HepG2 (cell line): Measurements from ENCODE around the gene MX2. TPM values are rescaled to one million over a fixed set of nuclear protein-coding genes. Genes with fewer than 3 reads are reported as not detected.

ENCODE experiments used
- FOXJ3 ChIP-seq: sonication (generic); formaldehyde crosslinking; IDR thresholded peaks from 2 replicates; pipeline ENCODE4 v1.4.0; 2020; ENCODE audit warnings: missing genetic modification reagents, mild to moderate bottlenecking, borderline replicate concordance
- NFATC3 ChIP-seq: sonication (generic); formaldehyde crosslinking; IDR thresholded peaks from 2 replicates; pipeline ENCODE4 v1.5.1; 2020; ENCODE audit warnings: mild to moderate bottlenecking, missing genetic modification reagents
- PAX8 ChIP-seq: sonication (generic); formaldehyde crosslinking; IDR thresholded peaks from 2 replicates; pipeline ENCODE4 v1.8.0; 2022; ENCODE audit warnings: mild to moderate bottlenecking, missing genetic modification reagents, borderline replicate concordance
- PITX1 ChIP-seq: sonication (generic); formaldehyde crosslinking; IDR thresholded peaks from 2 replicates; pipeline ENCODE4 v1.5.1; 2020; ENCODE audit warnings: mild to moderate bottlenecking, missing genetic modification reagents
- RORA ChIP-seq: sonication (generic); formaldehyde crosslinking; IDR thresholded peaks from 2 replicates; pipeline ENCODE4 v1.5.0; 2020; ENCODE audit warnings: mild to moderate bottlenecking, missing genetic modification reagents, moderate library complexity
- SAP130 ChIP-seq: IDR thresholded peaks from 2 replicates; pipeline ENCODE4 v1.6.1; 2016; ENCODE audit warnings: low read depth
- SRF ChIP-seq: IDR thresholded peaks from 2 replicates; pipeline ENCODE4 v1.6.1; 2011; ENCODE audit warnings: mild to moderate bottlenecking, low read depth, low read length, moderate library complexity
- ZFAT ChIP-seq: sonication (generic); formaldehyde crosslinking; conservative IDR thresholded peaks from 2 replicates; pipeline ENCODE4 v1.8.1; 2023; ENCODE audit warnings: missing genetic modification reagents, inconsistent platforms
- ZFP36 ChIP-seq: fragments of 150-350 bp; IDR thresholded peaks from 2 replicates; pipeline ENCODE4 v1.6.1; 2018; ENCODE audit warnings: borderline replicate concordance, low read length, low read depth; ENCODE audit not compliant: partially characterized antibody
- ZNF329 ChIP-seq: sonication (generic); formaldehyde crosslinking; IDR thresholded peaks from 2 replicates; pipeline ENCODE4 v1.9.0; 2021; ENCODE audit warnings: low read depth, mild to moderate bottlenecking, missing genetic modification reagents
- ZNF619 ChIP-seq: sonication (generic); formaldehyde crosslinking; IDR thresholded peaks from 2 replicates; pipeline ENCODE4 v1.4.0; 2020; ENCODE audit warnings: mild to moderate bottlenecking, missing genetic modification reagents
- ZNF746 ChIP-seq: sonication (generic); formaldehyde crosslinking; IDR thresholded peaks from 2 replicates; pipeline ENCODE4 v1.8.0; 2022; ENCODE audit warnings: mild to moderate bottlenecking, missing genetic modification reagents
- ZNF841 ChIP-seq: sonication (generic); formaldehyde crosslinking; IDR thresholded peaks from 2 replicates; pipeline ENCODE4 v1.8.1; 2023; ENCODE audit warnings: missing genetic modification reagents, borderline replicate concordance
- polyA plus RNA-seq, 8 experiments: library from polyadenylated mRNA; depleted of rRNA in 3 of 8; stranded (reverse) in 7 of 8; unstranded in 1 of 8; fragments of >200 nt; fragmentation: Illumina TruSeq in 4 of 8; extraction: Trizol in 4 of 8; gene quantifications; 2 replicates each; pipeline versions ENCODE4 v1.2.1 to v1.2.3, GENCODE V29; 2011 to 2016; ENCODE audit warnings: low read depth in 4 of 8, missing spikeins in 1 of 8, mixed read lengths in 1 of 8; ENCODE audit not compliant: insufficient read depth in 1 of 8
- total RNA-seq, 5 experiments: library from RNA; depleted of rRNA; stranded (reverse); fragments of >200 nt; fragmentation: Illumina TruSeq; extraction: Trizol; gene quantifications; 2 replicates each; pipeline ENCODE4 v1.2.3, GENCODE V29; 2016; ENCODE audit warnings: low read depth in 1 of 5
- TF ChIP-seq, protein P1 (sequence below), 2 experiments: sonication (generic) in 1 of 2; formaldehyde crosslinking in 1 of 2; IDR thresholded peaks; 2 replicates each; pipeline versions ENCODE4 v1.5.1 to v1.6.1; 2011 to 2020; ENCODE audit warnings: borderline replicate concordance in 1 of 2, low read depth in 1 of 2, low read length in 1 of 2, mild to moderate bottlenecking in 1 of 2, missing genetic modification reagents in 1 of 2, moderate library complexity in 1 of 2
- TF ChIP-seq, protein P2 (sequence below): IDR thresholded peaks from 2 replicates; pipeline ENCODE4 v1.6.1; 2016; ENCODE audit warnings: mild to moderate bottlenecking, missing biosample characterization, missing genetic modification reagents
- TF ChIP-seq, protein P3 (sequence below): IDR thresholded peaks from 2 replicates; pipeline ENCODE4 v1.6.1; 2016; ENCODE audit warnings: missing compliant biosample characterization, missing genetic modification reagents, borderline replicate concordance
- TF ChIP-seq, protein P4 (sequence below): sonication (generic); formaldehyde crosslinking; IDR thresholded peaks from 2 replicates; pipeline ENCODE4 v1.4.0; 2020; ENCODE audit warnings: mild to moderate bottlenecking, missing genetic modification reagents

Gene MX2
- total and polyA plus RNA-seq, 2 of the 13 experiments (the other 11 are each of a cell fraction or from before 2014, with no cell fraction given) = 24.0 to 35.7 TPM

DNA sequence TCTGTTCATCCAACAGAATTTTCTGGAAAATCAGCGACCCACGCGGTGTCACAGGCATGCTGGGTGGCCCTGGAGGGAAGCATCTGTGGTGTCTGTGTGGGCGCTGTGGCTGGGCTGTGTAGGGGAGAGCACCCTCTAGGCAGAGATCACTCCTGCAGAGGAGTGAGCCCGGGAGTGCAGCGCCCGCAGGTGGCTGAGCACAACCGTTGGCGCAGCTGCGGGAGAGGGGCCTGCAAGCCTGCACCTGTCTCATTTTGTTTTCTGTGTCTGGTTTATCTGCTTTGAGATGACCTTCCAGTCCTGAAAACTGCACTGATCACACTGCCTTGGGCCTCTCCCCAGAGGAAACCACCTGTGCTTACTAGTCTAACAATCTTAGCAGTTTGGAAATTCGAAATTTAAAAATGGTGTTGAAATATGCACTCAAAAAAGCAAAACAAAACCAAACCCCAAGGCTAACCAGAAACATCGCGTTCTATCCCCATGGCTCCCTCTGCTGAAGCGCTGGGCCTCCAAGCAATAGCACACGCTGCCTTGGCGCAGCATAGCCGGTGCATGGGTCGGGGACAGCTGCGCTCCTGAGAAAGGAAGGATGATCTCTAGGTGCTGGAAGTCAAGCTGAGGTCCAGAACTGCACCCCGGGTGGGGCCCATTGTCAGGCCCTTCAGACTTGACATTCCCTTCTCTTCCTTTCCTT is 40.5 kb upstream of the MX2 start (continued):
- TF ChIP-seq ZNF329 (CRISPR knock-in tag) (no peak), ZNF619 (no peak), ZFAT (no peak), FOXJ3 (CRISPR knock-in tag) (no peak), ZFP36 (no peak), ZNF841 (no peak), RORA (CRISPR knock-in tag) (no peak), NFATC3 (CRISPR knock-in tag) (no peak), SAP130 (CRISPR knock-in tag) (peak; percentile 19; the same call in 1 of the 2 replicates), SRF (no peak), ZNF746 (CRISPR knock-in tag) (no peak), PAX8 (CRISPR knock-in tag) (no peak), PITX1 (CRISPR knock-in tag) (peak; percentile 41; the same call in 1 of the 2 replicates)
- TF ChIP-seq, protein P1, sequence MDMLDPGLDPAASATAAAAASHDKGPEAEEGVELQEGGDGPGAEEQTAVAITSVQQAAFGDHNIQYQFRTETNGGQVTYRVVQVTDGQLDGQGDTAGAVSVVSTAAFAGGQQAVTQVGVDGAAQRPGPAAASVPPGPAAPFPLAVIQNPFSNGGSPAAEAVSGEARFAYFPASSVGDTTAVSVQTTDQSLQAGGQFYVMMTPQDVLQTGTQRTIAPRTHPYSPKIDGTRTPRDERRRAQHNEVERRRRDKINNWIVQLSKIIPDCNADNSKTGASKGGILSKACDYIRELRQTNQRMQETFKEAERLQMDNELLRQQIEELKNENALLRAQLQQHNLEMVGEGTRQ (IDR thresholded peaks at IDR 0.05; ENCODE audit: low read depth, low read length) = no peak
- TF ChIP-seq, protein P1 (CRISPR knock-in tag; IDR thresholded peaks at IDR 0.05; ENCODE audit: borderline replicate concordance) = no peak
- TF ChIP-seq, protein P2, sequence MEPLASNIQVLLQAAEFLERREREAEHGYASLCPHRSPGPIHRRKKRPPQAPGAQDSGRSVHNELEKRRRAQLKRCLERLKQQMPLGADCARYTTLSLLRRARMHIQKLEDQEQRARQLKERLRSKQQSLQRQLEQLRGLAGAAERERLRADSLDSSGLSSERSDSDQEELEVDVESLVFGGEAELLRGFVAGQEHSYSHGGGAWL = no peak
- TF ChIP-seq, protein P3, sequence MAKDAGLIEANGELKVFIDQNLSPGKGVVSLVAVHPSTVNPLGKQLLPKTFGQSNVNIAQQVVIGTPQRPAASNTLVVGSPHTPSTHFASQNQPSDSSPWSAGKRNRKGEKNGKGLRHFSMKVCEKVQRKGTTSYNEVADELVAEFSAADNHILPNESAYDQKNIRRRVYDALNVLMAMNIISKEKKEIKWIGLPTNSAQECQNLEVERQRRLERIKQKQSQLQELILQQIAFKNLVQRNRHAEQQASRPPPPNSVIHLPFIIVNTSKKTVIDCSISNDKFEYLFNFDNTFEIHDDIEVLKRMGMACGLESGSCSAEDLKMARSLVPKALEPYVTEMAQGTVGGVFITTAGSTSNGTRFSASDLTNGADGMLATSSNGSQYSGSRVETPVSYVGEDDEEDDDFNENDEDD (CRISPR knock-in tag) = peak; percentile 25; the same call in 1 of the 2 replicates
- TF ChIP-seq, protein P4, sequence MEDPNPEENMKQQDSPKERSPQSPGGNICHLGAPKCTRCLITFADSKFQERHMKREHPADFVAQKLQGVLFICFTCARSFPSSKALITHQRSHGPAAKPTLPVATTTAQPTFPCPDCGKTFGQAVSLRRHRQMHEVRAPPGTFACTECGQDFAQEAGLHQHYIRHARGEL (CRISPR knock-in tag) = no peak
